Measurements from ENCODE around the gene JUND. TPM values are rescaled to one million over a fixed set of nuclear protein-coding genes. Genes with fewer than 3 reads are reported as not detected.

The JUND gene
- total and polyA plus RNA-seq, 8 donors = 86.8 to 181 (median 123) TPM

DNA sequence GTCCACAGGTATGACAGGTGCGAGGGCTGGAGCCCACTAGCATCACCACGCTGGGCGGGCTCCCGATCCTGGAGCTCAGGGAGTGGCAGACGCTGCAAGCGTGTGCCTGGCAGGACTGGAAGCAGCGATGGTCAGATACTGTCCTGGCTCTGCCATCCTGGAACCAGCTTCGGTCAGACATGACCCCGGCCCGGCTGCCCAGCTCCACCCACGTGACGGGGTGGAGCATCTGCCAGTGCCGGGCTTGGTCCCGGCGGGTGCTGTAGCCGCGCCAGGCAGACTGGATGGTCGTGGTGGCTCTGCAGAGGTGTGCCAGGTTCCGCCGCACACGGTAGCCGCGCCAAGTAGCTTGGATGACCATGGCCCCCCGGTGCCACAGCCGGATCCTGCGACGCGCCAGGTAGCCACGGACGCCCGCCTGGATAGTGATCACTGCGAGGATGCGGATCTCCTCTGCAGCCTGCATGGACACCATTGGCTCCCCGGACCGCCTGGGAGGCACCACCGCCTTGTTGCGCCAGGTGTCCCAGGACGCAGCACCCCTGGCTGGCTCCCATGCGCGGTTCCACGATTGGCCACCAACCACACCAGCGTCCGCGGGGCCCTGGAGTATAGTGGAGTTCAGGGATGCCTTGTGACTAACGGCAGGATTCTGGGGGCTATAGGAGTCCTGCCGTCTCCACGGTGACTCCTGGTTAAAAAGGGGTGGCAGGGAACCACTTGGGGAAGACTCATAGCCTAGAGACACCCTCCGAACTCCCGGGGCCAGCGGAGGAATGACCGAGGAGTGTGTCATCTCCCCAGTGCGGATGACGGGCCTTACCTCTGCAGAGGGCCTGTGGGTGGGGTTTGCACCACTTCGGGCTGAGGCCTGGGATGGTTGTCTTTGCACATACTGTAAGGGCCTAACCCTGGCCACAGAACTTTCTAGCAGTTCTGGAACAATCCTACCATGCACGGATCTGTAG is 23.6 kb downstream of the JUND start:
- Histone ChIP-seq H3K27me3 (no peaks in the 10 kb centered on the region), H3K4me3 (no peak overlapping the region), H3K27ac (no peak overlapping the region), H3K4me1 (no peaks in the 10 kb centered on the region), H3K9me3 (no peaks in the 10 kb centered on the region), H3K36me3 (no peaks in the 10 kb centered on the region)
- intact Hi-C loops (cut with DNase I) = loop anchor here in 1 of 3 donors (5.0 kb wide), 1 partner anchor 45 kb away; no protein-coding TSS in a partner anchor
- FAIRE-seq = no peak
- 91 to 93% methylated on average over 55 of the region's 55 CpGs for WGBS, 2 donors
- TF ChIP-seq, protein P1, sequence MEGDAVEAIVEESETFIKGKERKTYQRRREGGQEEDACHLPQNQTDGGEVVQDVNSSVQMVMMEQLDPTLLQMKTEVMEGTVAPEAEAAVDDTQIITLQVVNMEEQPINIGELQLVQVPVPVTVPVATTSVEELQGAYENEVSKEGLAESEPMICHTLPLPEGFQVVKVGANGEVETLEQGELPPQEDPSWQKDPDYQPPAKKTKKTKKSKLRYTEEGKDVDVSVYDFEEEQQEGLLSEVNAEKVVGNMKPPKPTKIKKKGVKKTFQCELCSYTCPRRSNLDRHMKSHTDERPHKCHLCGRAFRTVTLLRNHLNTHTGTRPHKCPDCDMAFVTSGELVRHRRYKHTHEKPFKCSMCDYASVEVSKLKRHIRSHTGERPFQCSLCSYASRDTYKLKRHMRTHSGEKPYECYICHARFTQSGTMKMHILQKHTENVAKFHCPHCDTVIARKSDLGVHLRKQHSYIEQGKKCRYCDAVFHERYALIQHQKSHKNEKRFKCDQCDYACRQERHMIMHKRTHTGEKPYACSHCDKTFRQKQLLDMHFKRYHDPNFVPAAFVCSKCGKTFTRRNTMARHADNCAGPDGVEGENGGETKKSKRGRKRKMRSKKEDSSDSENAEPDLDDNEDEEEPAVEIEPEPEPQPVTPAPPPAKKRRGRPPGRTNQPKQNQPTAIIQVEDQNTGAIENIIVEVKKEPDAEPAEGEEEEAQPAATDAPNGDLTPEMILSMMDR (IDR thresholded peaks at IDR 0.05) = no peak
- no peak for ATAC-seq
- DNase-seq = peak in 1 of 6 donors; percentile 78

DNA sequence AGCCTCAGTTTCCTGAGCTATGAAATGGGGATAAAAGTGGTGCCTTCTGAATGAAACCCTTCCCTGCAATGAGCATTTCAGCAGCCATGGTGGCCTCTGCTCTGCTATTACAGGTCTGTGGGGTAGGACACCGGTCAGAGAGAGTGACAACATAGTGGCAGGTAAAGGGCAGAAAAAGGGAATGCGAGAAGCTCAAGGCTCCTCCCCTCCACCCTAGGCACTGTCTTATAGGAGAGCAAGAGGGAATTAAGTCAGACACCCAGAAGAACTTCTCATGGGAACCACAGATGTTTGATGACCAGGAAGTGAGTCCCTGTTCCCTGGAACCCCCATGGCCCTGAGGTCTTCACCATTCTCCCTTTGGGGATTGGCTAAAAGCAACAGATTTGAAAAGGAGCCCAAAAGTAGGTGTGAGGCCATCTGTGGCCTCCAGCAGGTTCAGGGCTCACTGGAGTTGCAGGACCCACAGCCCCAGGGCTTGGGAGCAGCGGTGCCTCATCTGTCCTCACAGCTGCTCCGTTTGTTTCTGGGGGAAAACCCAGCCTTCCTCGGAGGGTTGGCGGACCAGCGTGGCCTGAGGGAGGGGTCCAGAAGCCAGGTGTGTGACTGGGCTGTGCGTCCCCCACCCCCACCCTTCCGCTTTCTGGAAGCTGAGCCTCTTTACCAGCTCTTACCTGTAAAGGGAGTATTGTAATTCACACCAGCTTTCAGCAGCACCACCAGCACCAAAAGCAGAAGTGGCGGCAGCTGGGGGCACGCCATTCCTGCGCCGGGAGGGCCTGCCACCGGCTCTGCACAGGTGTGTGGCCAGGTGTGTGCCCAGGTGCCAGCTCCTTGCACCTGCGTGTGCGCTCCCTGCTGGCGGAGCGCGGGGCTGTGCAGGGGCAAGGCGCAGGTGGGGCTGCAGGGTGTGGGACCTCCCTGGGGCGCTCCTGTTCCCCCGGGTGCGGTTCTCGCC is 26.6 kb downstream of the JUND start:
- TF ChIP-seq, protein P1 (IDR thresholded peaks at IDR 0.05) = peak in 3 of 4 donors; percentile 16 to 27 (median 25)
- FAIRE-seq (no peak), ATAC-seq (peak; percentile 78 to 92 (median 82)), DNase-seq (peak in 5 of 6 donors; percentile 40 to 79 (median 63))
- intact Hi-C loops (cut with DNase I) = loop anchor here in 2 of 3 donors (5.0 kb wide), 2 partner anchors 43 to 143 kb away; no protein-coding TSS in a partner anchor
- H3K27me3 ChIP-seq = no peaks in the 10 kb centered on the region
- H3K36me3 ChIP-seq = no peaks in the 10 kb centered on the region
- no peak overlapping the region for H3K27ac ChIP-seq
- no peaks in the 10 kb centered on the region for H3K9me3 ChIP-seq
- H3K4me3 ChIP-seq = peak overlapping the region in 2 of 4 donors; percentile 13 to 38
- 12 to 15% methylated on average over 22 to 24 of the region's 24 CpGs for WGBS, 2 donors
- no peaks in the 10 kb centered on the region for H3K4me1 ChIP-seq

DNA sequence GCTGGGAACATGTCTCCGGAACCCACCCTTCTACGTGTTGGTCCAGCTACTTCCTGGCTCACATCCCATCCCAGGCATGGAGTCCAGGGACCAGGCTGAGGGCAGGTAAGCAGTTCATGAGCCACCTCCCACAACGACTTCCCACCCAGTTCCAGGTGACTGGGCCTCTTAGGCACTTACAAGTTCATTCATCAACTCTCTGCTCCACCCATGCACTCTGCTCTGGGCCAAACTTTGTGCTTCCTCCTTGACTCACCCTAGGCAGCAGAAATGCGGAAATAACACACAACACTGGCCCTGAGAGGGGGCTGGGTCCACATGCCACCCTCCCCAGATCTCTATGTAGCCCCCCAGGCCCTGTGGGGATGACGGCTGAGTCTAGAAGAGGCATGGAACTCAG is 27.7 kb downstream of the JUND start:
- no peaks in the 10 kb centered on the region for H3K9me3 ChIP-seq
- H3K36me3 ChIP-seq = no peaks in the 10 kb centered on the region
- TF ChIP-seq, protein P1 (IDR thresholded peaks at IDR 0.05) = no peak
- DNase-seq = no peak
- no peak overlapping the region for H3K4me3 ChIP-seq
- ATAC-seq = peak in 2 of 4 donors; percentile 29 to 61
- FAIRE-seq = no peak
- intact Hi-C loops (cut with DNase I) = loop anchor here in 1 of 3 donors (5.0 kb wide), 1 partner anchor 141 kb away; no protein-coding TSS in a partner anchor
- 49 to 58% methylated on average over 5 of the region's 5 CpGs for WGBS, 2 donors
- H3K4me1 ChIP-seq = no peaks in the 10 kb centered on the region
- H3K27me3 ChIP-seq = no peaks in the 10 kb centered on the region
- no peak overlapping the region for H3K27ac ChIP-seq

DNA sequence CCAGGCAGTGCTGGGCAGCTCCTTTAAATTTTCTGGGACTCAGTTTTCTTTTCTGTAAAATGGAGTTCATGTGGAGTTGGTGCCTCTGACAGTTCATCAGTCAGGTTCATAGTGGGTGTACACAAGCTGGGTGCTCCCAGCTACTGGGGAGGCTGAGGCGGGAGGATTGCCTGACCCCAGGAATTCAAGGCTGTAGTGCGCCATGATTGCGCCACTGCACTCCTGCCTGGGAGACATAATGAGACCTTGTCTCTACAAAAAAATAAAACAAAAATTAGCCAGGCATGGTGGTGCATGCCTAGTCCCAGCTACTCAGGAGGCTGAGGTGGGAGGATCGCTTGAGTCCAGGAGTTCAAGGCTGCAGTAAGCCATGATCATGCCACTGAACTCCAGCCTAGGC is 28.3 kb downstream of the JUND start:
- WGBS, 2 donors = 66 to 86% methylated on average over 4 of the region's 4 CpGs
- intact Hi-C loops (cut with DNase I) = loop anchor here in 1 of 3 donors (5.0 kb wide), 1 partner anchor 141 kb away; no protein-coding TSS in a partner anchor
- no peaks in the 10 kb centered on the region for H3K4me1 ChIP-seq
- FAIRE-seq = no peak
- DNase-seq = no peak
- no peaks in the 10 kb centered on the region for H3K36me3 ChIP-seq
- TF ChIP-seq, protein P1 (IDR thresholded peaks at IDR 0.05) = no peak
- no peaks in the 10 kb centered on the region for H3K27me3 ChIP-seq
- no peak overlapping the region for H3K27ac ChIP-seq
- no peak overlapping the region for H3K4me3 ChIP-seq
- ATAC-seq = no peak
- no peaks in the 10 kb centered on the region for H3K9me3 ChIP-seq
